PC-9 (cell line): ENCODE results near the gene LBH. TPM values are rescaled to one million over a fixed set of nuclear protein-coding genes. Genes with fewer than 3 reads are reported as not detected.

Source experiments
- BruUV-seq: library from RNA; stranded (reverse); fragments of 400-500 nt; replicated peaks from 2 replicates; lab custom pipeline; 2021; lab: Mats Ljungman, UMichigan
- CTCF ChIA-PET: fragments of 300-600 bp; sonication (Branson Sonifier 250); formaldehyde crosslinking; loops from one replicate; lab custom pipeline; 2022; ENCODE audit warnings: antibody characterized with exemption; lab: Charles Lee
- POLR2A ChIA-PET: fragments of 300-600 bp; sonication (Branson Sonifier 250); formaldehyde crosslinking; loops from one replicate; lab custom pipeline; 2022; ENCODE audit warnings: antibody characterized with exemption; ENCODE audit not compliant: unreplicated experiment; lab: Charles Lee
- DNase-seq, 2 experiments: peaks; one replicate each; pipeline versions ENCODE4 v3.0.0 to v3.0.0-alpha.2; 2015 to 2022; ENCODE audit warnings: mixed read lengths in 1 of 2
- H2AFZ ChIP-seq: fragments of 200-600 bp; sonication (generic); 2 replicates; pipeline ENCODE4 v1.8.1; 2017; ENCODE audit warnings: antibody characterized with exemption
- H3F3A ChIP-seq: fragments of 200-600 bp; sonication (generic); 2 replicates; pipeline ENCODE4 v1.8.1; 2017; ENCODE audit warnings: antibody characterized with exemption, mild to moderate bottlenecking, low read depth; ENCODE audit not compliant: insufficient read depth
- H3K27ac ChIP-seq: fragments of 200-600 bp; sonication (generic); 2 replicates; pipeline ENCODE4 v1.6.1; 2016; ENCODE audit warnings: mixed run types
- H3K27me3 ChIP-seq: fragments of 200-600 bp; sonication (generic); 2 replicates; pipeline ENCODE4 v1.6.1; 2016; ENCODE audit warnings: low read depth, mixed run types; ENCODE audit not compliant: insufficient read depth
- H3K36me3 ChIP-seq: fragments of 200-600 bp; sonication (generic); 2 replicates; pipeline ENCODE4 v1.6.1; 2016; ENCODE audit warnings: low read depth, mixed run types
- H3K4me1 ChIP-seq: fragments of 200-600 bp; sonication (generic); replicated peaks from 2 replicates; pipeline ENCODE4 v1.6.1; 2016; ENCODE audit warnings: mixed run types; ENCODE audit not compliant: insufficient read depth
- H3K4me2 ChIP-seq: fragments of 200-600 bp; sonication (generic); 2 replicates; pipeline ENCODE4 v1.6.1; 2017; ENCODE audit warnings: mixed run types
- H3K4me3 ChIP-seq: fragments of 200-600 bp; sonication (generic); 2 replicates; pipeline ENCODE4 v1.6.1; 2016; ENCODE audit warnings: mixed run types
- H3K79me2 ChIP-seq: fragments of 200-600 bp; sonication (generic); 2 replicates; pipeline ENCODE4 v1.6.1; 2017; ENCODE audit warnings: low read depth, mixed run types
- H3K9me2 ChIP-seq: fragments of 200-600 bp; sonication (generic); 2 replicates; pipeline ENCODE4 v1.8.1; 2017; ENCODE audit warnings: mild to moderate bottlenecking; ENCODE audit not compliant: insufficient read depth
- H3K9me3 ChIP-seq: fragments of 200-600 bp; sonication (generic); 2 replicates; pipeline ENCODE4 v1.8.1; 2016; ENCODE audit warnings: low read depth; ENCODE audit not compliant: insufficient read depth
- H4K20me1 ChIP-seq: fragments of 200-600 bp; sonication (generic); 2 replicates; pipeline ENCODE4 v1.8.1; 2017; ENCODE audit not compliant: insufficient read depth
- EZH2 ChIP-seq: fragments of 200-600 bp; sonication (generic); IDR thresholded peaks from 2 replicates; pipeline ENCODE4 v1.8.0; 2017; ENCODE audit warnings: antibody characterized with exemption, low read depth
- intact Hi-C: fragments of 100-400 bp; cut with micrococcal nuclease; formaldehyde crosslinking; loops from one replicate; pipeline ENCODE4 v1.10.0; 2022; ENCODE audit not compliant: unreplicated experiment
- total RNA-seq: library from RNA; stranded (reverse); gene quantifications from 2 replicates; pipeline ENCODE4 v1.2.3, GENCODE V29; 2021
- TF ChIP-seq, protein P1 (sequence below): fragments of 200-600 bp; sonication (generic); conservative IDR thresholded peaks from 2 replicates; pipeline ENCODE4 v1.6.1; 2017; ENCODE audit warnings: mixed run types, antibody characterized with exemption, mild to moderate bottlenecking, moderate library complexity

The LBH gene
- total RNA-seq, 1 experiment from 2014 or later, result 30.6 TPM

DNA sequence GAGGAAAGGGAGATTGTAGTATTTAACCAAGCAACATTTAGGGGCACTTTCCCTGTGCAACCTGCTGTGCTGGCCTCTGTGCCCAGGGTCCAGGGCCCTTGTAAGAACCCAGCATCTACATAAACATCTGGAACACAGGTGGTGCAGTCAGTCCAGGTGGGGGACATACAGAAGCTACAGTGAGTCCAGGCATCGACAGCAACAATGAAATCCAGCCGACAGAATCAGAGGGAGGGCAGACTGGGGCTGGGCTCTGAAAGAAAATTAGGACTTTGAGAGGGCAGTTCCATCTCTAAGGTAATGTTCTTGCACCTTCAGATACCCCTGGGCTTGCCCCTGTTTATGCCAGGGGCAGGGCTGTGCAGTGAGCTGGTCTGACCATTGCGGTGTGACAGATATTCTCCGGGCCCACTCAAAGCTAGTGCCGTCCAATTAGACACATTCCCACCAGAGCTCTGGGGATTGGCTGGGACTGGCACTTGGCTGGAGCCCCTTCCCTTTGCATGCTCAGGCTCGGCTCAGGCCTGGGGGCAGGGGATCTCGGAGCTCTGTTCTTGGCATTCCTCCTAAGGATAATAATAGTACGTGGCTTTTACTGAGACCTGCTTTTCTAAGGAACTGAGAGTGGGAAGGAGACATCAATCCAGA, 5.4 kb downstream of the LBH start:
- H3K9me3 ChIP-seq, result no peaks in the 10 kb centered on the region
- no peak overlapping the region for H3K4me2 ChIP-seq

DNA sequence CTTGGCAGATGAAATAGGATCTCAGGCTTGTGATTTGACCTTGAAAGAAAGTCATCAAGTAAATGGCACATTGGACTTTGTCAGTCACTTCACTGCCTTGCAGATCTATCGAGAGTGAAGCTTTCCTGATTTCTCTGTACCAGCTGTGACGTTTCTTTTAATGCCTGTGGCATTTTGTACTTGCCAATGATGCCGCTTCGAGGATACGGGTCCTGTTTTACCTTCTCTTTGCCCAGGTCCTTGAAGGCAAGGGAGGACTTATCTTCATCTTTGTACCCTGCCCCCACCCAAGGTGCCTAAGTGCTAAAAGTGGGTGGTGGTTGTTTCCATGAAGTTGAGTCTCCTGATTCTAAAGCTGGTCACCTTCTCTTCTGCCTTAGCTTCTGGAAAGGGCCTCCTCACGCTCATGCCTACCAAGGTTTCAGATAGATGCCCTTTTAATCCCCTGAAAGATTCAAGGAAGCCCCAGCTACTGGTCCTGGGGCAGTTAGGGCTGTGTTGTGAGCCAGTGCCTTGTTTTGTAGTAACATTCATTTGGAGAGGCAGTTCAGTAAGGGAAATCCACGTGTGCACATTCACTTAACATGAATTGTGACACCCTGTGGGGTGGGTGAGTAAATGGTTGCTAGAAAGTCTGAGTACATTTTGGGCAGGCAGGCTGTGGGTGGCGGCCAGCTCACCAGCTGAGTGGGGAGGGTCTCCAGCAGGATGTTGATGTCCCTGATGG, 6.1 kb downstream of the LBH start:
- intact Hi-C loops, result no loop called here
- no peak overlapping the region for H3K4me2 ChIP-seq

More for the DNA sequence above, 5.4 kb downstream of the LBH start:
- TF ChIP-seq, protein P1, sequence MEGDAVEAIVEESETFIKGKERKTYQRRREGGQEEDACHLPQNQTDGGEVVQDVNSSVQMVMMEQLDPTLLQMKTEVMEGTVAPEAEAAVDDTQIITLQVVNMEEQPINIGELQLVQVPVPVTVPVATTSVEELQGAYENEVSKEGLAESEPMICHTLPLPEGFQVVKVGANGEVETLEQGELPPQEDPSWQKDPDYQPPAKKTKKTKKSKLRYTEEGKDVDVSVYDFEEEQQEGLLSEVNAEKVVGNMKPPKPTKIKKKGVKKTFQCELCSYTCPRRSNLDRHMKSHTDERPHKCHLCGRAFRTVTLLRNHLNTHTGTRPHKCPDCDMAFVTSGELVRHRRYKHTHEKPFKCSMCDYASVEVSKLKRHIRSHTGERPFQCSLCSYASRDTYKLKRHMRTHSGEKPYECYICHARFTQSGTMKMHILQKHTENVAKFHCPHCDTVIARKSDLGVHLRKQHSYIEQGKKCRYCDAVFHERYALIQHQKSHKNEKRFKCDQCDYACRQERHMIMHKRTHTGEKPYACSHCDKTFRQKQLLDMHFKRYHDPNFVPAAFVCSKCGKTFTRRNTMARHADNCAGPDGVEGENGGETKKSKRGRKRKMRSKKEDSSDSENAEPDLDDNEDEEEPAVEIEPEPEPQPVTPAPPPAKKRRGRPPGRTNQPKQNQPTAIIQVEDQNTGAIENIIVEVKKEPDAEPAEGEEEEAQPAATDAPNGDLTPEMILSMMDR, result no peak
- no peak for TF ChIP-seq EZH2
- no TSS peak for BruUV-seq
- Histone ChIP-seq H3K36me3 (no peaks in the 10 kb centered on the region), H3K79me2 (no peaks in the 10 kb centered on the region), H4K20me1 (no peaks in the 10 kb centered on the region), H3K27ac (no peak overlapping the region), H3K4me3 (no peak overlapping the region), H3K27me3 (0 out of 2 replicates have a peak, but pooled peaks cover 13% of the 10 kb centered on the region), H3K4me1 (peaks cover 18% of the 10 kb centered on the region), H3F3A (peaks cover 19% of the 10 kb centered on the region), H2AFZ (no peak overlapping the region), H3K9me2 (no peaks in the 10 kb centered on the region)
- ChIA-PET POLR2A (no interaction called here), CTCF (interaction anchor here (0.6 kb wide), 1 partner anchor 1945 kb away, joined by 14 read pairs; no protein-coding TSS in a partner anchor)
- DNase-seq, result no peak
- intact Hi-C loops, result no loop called here

More for the DNA sequence above, 6.1 kb downstream of the LBH start:
- ChIA-PET CTCF (no interaction called here), POLR2A (no interaction called here)
- H2AFZ ChIP-seq, result no peak overlapping the region
- no peaks in the 10 kb centered on the region for H4K20me1 ChIP-seq
- 0 out of 2 replicates have a peak, but pooled peaks cover 13% of the 10 kb centered on the region for H3K27me3 ChIP-seq
- H3K79me2 ChIP-seq, result no peaks in the 10 kb centered on the region
- H3K36me3 ChIP-seq, result no peaks in the 10 kb centered on the region
- peaks cover 18% of the 10 kb centered on the region for H3K4me1 ChIP-seq
- no peaks in the 10 kb centered on the region for H3K9me3 ChIP-seq
- no peaks in the 10 kb centered on the region for H3K9me2 ChIP-seq
- TF ChIP-seq EZH2, result no peak
- TF ChIP-seq, protein P1, result no peak
- peaks cover 19% of the 10 kb centered on the region for H3F3A ChIP-seq
- H3K27ac ChIP-seq, result no peak overlapping the region
- no TSS peak for BruUV-seq
- no peak overlapping the region for H3K4me3 ChIP-seq
- DNase-seq, result no peak
